Measurements from ENCODE around the gene NDUFA11.

Gene NDUFA11

DNA sequence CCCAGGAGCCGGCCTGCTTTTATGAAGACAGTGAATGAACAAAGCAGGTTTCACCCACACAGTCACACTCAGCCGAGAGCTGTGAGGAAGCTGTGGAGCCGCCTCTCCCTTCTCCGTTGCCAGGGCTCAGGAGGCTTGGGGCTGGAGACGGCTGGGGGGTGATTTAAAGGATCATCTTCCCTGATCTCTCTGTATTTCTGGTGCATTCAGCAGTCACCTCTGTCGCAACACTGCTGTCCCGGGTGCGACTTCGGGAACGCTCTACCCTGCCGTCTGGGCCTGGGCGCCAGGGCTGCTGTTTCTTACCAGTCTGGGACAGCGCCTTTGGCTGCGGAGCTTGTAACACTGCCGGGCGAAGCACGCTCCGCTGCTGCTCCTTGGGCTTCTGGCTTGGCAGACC is 28.6 kb upstream of the NDUFA11 start:
- no peak for DNase-seq

DNA sequence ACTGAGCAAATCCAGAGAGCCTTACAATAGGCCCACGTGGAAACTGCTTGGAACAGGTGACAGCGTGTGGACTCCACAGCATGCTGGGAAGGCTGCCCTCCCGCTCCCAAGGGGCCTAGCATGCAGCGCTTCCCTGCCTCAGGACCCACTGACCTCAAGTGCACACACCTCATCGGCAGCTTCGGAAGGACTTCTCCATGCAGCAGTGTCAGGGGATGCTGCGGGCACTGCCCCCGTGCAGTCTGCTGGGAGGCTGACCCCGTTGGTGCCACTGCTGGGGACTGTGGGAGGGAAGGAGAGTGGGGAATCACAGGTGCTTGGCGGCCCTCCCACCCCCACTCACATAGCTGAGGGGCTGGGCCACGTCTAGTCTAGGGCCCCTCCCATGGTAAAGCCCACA is 27.7 kb upstream of the NDUFA11 start:
- DNase-seq = no peak

DNA sequence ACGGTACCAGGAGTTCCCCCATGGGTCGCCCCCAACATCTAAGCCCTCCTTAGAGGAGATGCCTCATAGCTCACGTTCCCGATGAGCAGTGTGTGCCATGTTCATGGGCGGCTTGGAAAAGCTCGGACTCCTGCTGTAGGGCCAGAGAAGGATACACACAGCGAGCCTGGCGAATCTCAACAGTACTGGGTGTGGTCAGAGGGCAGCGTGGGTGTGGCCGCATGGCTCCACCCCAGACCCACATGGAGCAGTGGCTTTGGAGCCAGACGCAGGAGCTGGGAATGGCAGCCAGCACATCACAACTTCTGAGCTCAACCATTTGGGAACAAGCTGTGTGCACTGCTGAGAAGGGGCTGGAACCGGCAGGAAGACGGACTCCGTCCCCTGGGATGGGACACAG is 26.0 kb upstream of the NDUFA11 start:
- no peak for DNase-seq

DNA sequence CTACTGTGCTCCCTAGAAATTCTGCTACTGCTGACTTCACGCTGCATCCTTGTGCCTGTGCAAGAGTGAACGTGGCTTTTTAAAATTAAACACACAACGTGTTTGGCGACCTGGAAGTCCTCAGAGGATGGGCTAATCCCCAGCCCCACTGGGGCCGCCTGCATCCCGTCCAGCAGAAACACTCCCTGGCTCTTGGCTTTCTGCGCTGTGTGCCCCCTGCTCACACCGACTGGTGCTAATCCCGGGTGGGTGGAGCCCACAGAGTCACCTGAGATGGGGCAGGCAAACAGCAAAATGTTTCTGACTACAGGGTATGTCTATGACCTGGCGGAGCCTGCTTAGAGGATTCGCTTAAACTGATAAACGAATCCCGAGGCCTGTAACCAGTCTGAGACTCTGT is 25.6 kb upstream of the NDUFA11 start:
- no peak for DNase-seq

DNA sequence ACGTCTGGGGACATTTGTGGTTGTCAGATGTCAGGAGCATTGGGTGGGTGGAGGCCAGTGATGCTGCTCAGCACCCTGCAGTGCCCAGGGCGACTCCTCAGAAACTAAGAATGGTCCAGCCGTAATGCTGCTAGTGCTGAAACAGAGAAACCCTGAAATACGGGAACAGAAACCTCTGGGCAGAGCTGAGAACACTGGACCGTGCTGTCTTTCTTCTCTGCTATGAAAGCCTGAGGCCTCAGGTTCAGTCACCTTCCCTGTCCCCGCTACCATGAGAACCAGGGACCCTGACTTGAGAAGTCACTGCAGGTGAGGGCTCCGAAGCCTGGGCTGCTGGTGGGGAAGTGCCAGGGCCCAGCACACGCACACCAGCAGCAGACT is 23.8 kb upstream of the NDUFA11 start:
- DNase-seq = no peak

DNA sequence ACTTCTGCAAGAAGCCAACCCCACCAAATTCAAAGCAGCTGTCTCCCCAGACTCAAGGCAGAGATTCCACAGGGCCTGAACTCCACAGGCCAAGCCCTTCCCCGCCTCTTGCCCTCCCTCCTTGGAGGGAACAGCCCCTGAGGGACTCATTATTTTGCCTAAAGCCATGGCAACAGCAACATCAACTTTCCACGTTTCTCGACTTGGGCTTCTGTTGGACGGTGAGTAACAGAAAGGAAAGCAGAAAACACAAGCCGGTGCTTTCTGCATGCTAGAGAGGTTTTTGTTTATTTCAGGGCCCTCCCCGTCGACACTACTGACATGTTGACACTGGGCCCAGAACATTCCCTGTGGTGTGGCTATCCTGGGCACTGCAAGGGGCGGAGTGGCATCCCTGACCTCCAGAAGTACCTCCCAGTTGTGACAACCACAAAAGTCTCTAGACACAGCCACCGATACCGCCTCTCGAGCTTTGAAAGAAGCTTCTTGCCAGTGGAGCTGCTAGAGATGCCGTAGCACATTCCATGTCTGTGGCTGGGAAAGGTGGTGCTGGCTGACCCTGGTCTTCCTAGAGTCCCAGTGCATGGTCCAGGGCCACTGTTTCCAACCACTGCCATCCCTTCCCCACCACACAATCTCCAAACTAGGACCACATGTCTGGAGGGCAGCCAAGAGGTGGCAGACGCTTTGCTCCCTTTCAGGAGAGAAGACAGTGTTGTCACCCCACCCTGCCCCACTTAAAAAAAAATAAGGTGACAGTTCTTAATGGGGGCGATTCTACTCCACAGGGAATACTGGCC is 23.3 kb upstream of the NDUFA11 start:
- DNase-seq = no peak

DNA sequence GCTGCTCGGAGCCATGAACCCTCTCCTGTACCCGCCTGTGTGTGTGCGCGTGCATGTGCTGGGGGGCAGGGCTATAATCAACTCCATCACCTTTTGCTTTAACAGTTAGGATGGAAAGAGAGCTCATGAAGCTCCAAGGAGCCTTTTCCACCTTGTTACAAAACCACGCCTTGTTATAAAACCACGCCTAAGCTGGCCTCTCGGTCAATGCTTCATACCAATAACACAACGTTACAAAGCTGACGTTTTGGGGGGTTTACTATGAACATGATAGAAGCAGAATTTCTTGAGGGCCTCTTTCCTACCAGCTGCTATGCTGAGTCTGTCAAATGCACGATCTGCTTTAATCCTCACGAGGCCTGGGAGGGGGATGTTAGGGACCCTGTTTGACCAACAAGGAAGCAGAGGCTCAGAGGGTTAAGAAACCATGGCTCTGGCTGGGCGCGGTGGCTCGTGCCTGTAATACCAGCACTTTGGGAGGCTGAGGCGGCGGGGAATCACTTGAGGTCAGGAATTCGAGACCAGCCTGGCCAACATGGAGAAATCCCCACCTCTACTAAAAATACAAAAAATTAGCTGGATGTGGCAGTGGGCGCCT is 22.3 kb upstream of the NDUFA11 start:
- no peak for DNase-seq

DNA sequence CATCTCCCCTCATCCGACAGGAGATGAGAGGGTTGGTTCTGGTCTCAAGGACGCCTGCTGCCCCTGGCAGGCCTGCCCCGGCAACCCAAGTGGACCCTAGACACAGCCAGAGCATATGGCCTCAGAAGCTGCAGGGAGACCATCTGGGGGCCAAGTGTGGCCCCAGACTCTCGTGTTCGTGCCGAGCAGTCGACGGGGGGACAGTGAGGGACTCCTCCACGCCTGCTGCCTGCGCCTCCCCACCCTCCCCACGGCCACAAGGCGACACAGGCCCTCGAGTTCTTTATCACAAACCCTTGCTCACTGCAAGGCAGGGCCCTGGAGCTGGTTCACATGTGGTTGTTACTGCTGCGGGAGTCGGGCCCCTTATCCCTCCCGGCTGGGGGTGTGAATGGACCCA is 19.8 kb upstream of the NDUFA11 start:
- DNase-seq = no peak

DNA sequence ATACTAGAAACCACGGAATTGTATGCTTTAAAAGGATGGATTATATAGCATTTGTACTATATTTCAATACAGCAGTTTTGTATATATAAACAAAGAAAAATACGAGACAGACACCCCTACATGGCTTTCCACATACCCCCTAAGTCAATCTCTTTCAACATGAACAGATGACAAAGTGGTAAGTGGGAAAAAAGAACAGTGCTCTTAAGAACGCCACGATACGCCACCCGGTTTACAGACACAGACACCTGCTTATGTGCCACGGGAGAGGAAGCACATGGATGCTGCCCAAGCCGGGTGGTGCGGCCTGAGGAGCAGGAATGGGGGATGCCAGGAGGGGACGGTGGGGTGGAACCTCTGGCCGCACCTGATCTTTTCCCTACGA is 18.6 kb upstream of the NDUFA11 start:
- no peak for DNase-seq

DNA sequence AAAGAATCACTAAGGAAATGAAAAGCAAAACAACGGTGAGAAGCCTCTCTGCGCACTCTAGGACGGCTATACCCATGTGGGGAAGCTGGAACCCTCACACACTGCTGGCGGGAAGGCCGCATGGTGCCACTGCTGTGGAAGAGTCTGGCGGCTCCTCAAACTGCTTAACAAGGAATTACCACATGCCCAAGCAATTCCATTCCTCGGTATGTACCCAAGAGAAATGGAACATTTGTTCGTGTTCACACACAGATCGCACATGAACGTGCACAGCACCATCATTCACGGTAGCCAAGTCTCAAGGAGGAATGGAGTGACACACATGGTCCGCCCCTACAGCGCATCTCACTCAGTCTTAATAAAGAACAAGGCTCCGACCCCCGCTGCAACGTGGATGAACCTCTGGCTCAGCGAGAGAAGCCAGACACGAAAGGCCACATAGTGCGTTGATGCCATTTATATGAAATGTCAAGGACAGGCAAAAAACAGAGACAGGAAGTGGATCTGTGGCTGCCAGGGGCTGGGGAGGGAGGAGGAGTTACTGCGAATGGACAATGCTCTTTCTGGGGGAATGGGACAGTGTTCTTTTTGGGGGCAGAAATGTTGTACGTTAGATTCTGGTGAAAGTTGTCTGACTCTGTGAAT is 18.0 kb upstream of the NDUFA11 start:
- DNase-seq = no peak

DNA sequence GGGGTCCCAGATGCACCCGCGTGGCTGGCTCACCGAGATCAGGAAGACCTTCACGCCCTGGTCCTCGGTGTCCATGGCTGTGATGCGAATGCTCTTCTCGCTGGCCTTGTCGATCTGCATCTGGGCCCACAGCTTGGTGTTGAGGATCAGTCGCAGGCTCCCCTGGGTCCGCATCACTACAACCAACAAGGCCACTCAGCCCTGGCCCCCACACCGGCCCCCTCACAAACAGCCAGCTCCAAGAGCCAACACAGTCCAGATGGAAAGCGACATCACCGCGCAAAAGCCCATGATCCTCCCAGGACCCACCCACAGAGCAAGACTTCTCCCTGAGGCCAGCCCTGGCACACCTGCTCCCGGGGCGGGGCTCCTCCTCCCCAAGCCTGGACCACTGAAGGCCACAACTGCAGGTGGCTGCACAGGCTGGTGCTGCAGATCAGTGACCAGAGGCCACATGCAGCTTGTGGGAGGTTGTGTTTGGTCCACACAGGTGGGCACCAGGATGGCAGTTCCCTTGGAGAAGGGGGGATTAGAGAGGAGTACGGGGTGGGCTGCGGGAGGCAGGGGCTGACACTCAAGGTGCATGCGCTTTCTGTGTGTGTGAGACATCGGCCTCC is 15.0 kb upstream of the NDUFA11 start:
- no peak for DNase-seq

DNA sequence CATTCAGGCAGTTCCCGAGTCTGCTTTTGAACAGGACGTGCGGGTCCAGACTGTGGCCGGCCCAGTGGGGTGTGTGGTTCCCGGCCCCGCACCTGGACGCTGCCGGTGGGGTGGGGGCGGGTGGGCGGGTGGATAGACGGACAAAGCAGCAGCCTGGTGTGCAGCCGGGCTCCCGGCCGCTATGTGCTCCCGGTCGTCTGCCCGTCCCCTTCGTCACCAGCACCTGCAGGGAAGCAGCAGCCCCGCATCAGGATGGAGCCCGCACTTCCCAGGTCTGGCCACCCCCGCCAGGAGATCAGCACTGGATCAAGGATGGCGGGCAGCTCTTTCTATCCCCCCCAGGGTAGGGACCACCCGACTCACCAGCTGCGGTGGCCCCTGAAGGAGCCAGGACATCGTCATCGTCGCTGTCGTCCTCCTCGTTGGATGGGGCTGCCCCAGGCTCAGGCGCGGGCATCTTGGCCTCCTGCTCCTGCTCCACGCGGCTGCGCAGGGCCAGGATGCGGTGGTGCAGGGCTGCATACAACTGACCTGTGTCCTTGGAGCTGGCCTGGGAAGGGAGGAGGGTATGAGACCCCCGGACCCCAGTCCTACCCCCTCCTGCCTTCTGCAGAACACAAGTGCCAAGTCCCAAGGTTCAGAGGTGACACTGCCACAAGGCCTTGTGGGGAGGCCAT is 14.0 kb upstream of the NDUFA11 start:
- DNase-seq = no peak

DNA sequence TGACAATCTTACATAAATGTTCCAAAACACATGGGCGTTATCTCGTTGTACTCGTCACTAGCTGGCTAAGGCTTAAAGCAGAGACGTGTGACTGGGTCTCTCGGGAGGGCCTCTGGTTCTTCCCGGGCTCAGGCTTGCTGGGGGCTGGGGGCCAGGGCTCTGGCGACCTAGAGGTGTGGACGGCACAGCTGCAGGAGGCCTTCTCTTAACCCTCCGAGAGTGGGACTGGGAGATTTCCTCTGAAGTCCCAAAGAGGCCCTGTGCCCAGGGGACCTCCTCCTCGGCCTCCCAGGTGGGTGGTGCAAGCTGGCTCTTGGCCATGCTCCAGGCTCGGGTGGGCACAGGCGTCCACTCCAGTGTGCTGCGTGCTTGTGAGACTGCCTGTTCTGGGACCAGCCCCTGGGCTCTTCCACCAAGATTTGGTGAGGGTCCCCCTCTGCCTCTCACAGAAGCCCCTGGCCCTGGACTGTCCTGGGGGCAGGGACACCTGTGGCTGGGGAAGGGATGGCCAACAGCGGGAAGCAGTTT is 12.7 kb upstream of the NDUFA11 start:
- no peak for DNase-seq

DNA sequence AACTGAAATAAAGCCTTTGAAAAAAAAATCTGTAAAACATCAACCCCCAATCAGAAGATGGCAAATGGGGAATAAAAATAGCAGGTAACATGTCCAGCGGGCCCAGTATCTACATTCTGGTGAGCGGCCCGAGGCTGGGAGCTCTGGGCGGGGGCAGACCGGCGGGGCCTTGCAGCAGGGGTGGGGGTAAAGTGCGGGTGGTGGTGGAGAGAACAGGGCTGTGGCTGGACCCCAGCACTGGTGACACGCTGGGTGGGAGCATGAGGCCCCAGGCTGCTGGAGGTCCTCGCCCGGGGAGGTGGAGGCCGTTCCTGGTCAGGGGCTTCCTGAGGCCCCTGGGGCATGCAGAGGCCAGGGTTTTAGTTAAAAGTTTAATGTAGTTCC is 12.2 kb upstream of the NDUFA11 start:
- no peak for DNase-seq

DNA sequence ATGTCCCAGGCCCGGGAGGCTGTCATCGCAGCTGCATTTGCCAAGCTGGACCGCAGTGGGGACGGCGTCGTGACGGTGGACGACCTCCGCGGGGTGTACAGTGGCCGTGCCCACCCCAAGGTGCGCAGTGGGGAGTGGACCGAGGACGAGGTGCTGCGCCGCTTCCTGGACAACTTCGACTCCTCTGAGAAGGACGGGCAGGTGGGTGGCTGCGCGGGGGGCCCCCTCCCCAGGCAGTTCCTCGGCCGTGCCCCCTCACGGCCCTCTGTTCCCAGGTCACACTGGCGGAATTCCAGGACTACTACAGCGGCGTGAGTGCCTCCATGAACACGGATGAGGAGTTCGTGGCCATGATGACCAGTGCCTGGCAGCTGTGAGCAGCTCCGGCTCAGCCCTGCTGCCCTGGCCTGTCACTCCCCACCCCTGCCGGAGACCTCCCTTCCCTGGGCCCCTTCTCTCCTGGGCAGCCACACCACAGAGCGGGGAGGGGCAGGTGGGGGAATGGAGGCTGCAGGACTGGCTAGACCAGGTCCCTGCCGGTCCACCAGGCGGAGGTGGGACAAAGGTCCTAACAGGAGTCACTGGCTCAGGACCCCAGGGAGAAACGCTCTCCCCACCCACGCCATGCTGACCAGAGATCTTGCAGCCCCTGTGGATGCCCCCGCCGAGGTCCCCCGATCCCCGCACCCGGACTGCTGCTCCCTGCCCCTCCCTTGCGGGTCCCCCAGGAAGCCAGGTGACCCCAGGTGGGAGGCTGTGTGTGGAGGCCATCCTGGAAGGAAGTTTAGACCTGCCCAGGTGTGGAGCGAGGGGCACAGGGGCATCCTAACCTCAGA is 11.6 kb upstream of the NDUFA11 start:
- DNase-seq = no peak

DNA sequence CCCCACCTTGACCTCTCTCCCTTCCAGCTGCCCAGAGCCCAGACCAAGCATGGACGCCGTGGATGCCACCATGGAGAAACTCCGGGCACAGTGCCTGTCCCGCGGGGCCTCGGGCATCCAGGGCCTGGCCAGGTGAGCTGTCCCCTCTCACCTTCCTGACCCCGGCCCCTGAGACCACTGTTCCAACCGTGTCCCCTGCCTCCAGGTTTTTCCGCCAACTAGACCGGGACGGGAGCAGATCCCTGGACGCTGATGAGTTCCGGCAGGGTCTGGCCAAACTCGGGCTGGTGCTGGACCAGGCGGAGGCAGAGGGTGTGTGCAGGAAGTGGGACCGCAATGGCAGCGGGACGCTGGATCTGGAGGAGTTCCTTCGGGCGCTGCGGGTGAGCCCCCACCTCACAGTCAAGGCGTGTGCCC is 10.8 kb upstream of the NDUFA11 start:
- no peak for DNase-seq

DNA sequence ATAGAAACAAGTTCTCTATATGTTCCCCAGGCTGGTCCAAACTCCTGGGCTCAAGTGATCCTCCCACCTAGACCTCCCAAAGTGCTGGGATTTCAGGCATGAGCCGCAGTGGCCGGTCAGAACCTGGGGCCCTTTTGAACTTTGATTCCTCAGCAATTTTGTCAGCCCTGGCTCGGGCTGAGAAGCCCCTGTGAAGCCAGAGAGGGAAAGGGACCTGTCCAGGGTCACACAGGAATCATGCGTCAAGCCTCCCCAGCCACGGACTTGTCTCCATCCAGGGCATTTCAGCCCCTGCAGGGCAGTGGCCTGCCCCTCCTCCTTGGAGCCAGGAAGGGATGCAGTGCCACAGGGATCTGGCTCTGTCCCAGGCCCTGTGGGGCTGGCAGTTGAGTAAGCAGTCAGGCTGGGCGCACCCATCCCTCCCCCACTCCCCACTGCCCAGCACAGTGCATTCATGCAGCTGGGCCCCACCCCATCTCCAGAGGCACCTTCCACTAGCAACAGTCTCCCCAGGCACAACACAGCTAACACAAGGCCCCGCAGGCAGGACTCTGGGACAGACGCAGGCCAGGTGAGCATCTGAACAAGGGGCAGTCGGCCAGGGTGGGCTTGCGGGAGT is 10.3 kb upstream of the NDUFA11 start, which contains the start of gene CAPS:
CAPS (plus strand) TSS at position 516 of the 619 bp plus-strand sequence. CDS start 153 bp downstream, outside the sequence.
- DNase-seq = no peak

DNA sequence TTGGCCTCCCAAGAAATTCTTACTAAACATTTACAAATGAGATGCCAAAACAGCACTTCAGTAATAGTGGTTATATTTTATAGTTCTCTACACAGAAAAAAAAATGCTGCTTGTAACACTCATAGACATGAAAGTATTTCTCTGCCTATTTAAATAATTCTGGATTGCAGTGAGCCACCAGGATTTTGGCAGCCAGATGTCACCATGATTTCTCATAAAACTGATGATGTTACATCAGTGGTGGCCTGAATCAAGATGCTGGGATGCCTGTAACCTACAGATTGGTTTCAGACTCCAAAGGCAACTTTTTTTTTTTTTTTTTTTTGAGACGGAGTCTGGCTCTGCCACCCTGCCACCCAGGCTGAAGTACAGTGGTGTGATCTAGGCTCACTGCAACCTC is 7.8 kb upstream of the NDUFA11 start:
- DNase-seq = no peak

DNA sequence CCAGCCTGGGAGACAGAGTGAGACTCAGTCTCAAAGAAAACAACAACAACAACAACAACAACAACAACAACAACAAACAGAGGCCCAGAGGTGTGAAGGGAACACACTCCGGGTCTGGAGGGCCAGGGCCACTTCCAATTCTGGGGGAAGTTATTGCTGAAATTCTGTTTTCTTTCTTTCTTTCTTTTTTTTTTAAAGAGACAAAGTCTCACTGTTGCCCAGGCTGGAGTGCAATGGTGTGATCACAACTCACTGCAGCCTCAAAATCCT is 7.0 kb upstream of the NDUFA11 start:
- no peak for DNase-seq

DNA sequence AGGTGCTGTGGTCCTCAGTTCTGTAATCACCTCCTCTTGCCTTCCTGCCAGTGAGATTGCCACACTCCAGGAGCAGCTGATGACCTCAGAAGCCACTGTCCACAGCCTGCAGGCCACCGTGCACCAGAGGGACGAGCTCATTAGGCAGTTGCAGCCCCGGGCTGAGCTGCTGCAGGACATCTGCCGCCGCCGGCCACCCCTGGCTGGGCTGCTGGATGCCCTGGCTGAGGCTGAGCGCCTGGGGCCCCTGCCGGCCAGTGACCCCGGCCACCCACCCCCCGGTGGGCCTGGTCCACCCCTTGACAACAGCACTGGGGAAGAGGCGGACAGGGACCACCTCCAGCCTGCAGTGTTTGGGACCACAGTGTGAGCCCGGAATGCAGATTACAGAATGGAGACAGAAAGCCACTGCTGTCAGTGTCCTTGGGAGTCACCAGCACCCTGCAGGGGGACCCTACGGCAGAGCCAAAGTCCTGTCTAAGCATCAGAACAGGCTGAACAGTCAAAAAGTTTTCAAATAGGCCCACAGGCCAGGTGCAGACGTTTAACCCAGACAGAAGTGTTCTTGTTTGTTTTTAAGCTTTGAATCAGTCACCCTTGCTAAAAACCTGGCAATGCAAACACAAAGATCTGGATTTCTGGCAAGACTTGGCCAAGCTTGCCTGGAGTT is 5.3 kb upstream of the NDUFA11 start:
- DNase-seq = no peak

DNA sequence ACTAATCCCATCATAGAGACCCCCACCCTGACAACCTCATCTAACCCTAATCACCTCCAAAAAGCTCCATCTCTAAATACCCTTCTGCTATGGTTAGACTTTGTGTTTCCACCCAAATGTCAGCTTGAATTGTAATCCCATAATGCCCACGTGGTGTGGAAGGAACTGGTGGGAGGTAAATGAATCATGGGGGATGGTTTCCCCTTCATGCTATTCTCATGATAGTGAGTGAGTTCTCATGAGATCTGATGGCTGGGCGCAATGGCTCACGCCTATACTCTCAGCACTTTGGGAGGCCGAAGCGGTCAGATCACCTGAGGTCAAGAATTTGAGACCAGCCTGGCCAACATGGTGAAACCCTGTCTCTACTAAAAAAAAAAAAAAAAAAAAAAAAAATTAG is 3.7 kb upstream of the NDUFA11 start:
- no peak for DNase-seq

Measured in CD4-positive, alpha-beta T cell treated with Interleukin-17A for 4 hours (primary cell).